HG02870 (cell line): ENCODE results near the gene IRF7.

Experiments
- ATAC-seq: cut with Tn5 transposase; IDR thresholded peaks from one replicate; pipeline ENCODE4 v1.9.1; 2021; ENCODE audit warnings: mild to moderate bottlenecking, moderate library complexity; ENCODE audit not compliant: unreplicated experiment

Gene IRF7

DNA sequence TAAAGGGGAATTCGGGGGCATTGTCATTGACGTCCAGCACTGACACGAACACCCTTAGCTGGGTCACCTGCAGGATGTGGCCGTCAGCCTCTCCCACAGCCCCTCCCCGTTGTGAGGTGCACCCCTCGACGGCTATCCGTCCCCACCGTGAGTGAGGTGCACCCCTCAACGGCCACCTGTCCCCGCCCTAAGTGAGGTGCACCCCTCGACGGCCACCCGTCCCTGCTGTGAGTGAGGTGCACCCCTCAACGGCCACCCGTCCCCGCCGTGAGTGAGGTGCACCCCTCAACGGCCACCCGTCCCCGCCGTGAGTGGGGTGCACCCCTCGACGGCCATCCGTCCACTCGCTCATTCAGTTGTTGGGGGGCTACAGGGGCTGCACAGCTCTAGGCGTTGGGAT lies 6.1 kb upstream of the IRF7 start:
- ATAC-seq, result no peak

DNA sequence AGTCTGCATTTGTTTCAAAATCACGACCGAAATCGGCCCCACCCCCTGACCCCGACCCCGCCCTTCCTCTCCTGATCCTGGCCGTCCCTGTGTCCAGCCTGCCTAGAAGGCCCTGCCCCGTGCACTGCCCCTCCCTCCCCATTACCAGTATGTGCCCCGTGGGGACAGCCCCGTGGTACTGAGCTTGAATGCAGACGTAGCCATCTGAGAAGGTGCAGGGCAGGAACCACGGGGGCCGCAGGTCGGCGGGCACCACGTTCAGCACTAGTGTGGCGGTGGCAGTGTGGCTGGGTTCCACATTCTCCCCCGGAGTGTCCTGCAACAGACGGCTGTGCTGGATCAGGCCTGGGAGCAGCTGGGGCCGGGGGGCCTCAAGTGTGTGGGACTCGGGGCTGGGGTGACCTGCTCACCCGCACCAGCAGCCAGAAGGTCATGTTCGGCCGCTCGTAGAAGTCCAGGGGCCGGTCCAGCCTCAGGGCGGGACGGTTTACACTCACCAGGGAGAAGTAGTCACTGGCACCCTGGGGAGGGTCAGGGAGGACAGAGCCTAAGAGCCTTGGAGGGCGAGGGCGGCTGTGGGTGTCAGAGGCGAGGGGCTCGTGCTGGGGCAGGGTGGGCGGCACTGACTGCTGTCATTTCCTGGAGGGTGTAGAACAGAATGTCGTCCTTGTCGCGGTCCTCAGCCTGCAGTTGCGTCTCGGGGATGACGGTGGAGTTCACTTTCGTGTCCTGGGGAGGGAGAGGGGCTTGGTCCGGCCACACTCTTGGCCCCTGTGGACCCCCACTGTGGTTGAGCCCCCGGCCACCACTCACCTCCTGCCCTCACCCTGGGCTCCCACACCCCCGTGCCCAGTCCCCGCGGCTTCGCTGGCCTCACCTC lies 5.4 kb upstream of the IRF7 start:
- no peak for ATAC-seq

DNA sequence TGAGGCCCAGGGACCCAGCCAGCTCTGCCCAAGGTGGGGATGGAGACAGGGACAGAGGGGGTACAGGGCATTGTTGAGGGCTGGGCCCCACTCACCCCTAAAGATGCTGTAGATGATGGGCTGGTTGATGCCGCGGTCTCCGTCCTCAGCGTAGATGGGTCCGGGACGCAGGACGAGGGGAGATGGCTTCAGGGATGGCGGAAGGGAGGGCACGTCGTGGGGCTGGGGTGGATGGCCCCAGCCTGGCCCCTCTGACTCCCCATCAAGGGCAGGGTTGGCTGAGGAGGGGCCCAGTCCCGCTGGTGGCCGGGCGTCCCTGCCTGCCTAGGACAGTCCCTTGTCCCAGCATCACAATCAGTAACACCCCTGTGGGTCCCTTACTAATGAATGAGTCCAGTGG lies 4.5 kb upstream of the IRF7 start:
- ATAC-seq, result no peak

DNA sequence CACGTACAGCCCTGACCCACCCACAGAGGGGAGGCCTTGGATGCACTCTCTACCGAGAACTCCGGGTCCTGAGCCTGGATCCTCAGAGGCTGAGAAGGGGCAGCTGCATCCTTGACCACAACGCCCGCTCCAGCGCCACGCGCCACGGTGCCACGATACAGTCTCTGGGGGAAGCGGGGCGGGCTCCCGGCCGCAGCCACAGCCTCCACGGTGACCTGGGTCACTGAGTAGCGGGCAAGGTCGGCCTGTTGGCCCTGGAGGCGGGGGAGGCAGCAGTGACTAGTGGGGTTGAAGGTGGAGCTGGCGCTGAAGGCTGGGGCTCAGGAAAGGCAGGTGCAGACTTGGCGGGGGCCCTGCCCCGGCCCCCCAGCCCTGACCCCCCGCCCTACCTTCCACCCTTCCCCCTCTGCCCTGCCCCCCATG lies 3.9 kb upstream of the IRF7 start:
- no peak for ATAC-seq

DNA sequence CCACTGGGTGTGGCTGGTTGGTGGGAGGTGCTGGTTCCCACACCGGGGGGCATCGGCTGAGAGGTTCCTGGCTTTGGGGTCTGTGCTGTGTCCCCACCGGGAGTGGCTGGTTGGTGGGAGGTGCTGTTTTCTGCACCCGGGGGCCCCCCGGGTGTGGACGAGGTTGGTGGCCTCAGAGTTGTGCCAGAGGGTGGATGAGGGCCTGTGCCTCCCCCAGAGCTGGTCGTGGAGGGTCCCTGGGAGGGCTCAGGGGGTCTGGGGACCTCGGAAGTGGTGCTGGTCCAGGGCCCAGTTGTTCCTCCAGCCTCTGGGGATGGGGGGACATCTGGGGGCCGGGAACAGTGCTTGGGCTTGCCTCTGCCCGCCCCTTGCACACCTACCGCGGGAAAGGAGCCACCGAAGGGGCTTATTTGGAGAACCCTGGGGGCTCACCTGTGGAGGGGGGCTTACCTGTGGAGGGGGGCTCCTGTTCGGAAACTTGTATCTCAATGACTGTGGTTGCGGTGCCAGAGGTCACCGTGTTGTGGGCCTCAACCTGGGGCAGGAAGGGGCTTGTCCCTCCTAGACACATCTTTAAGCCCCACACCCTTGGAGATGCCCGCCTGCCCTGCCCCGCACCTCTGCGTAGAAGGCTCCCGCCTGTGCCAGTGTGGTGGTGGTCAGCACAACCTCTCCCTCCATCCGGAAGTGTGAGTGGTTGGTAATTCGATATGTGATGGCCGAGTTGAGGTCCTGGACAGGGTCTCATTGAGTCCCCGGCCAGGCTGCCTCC lies 3.3 kb upstream of the IRF7 start:
- no peak for ATAC-seq

DNA sequence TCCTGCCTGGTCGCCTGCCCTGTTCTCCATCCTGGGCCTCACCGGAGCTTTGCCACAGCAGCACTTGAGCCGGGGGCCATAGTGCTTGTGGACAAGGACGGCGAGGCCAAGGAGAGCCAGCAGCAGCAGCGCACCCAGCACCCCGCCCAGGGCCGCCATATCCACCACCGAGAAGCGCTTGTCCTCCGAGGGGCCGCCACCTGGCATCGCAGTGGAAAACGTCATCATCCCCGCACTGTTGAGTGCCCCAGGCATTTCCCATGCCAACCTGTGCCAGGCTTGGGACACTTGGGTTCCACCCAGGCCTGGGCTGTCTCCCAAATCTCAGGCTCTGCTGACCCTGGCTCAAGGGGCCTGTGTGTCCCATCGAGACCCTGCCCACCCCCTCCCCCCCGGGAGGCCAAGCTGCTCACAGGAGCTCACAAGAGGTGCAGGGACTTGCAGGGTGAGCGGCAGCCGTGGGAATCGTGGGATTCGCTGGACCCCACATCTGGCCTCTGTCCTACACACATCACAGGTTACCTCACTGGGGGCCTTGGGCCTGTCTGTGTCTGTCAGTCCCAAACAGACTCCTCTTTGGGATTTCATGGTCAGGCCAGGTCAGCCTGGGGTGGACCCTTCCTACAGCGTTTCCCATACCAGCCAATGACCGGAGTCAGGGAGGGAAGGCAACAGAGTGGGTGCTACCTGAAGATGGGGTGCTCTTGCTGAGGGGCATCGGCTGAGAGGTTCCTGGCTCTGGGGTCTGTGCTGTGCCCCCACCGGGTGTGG lies 2.3 kb upstream of the IRF7 start:
- ATAC-seq, result no peak

DNA sequence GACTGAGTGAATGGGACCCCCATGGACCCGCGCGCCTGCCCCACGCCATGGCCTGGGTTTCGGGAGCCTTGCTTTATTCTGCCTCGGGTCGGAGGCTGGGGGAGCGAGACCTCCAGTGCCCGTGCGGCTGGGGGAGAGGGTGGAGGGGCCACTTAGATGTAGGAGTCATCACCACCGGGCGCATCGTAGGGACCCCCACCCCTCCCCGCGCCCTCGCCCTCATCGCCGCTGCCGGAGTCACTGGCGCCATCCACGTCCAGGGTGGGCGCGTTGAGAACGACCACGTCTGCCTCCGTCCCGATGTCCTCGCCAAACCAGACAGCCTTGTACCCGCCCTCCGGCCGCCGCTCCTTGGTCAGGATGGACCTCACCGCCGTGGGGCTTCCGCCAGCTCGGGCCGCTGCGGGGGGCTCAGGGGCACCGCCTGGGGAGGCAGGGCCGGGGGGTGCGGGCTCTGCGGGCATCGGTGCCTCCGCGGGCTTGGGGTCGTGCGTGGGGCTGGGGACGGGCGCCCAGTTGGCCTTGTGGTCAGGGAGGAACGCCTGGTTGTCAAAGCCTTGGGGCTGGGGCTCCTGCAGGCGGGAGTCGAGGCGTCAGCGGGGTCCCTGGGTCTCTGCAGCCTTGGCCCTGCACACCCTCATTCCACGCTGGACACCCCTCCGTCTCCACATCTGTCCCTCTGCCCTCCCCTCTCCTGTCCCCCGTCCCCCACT lies 1.6 kb upstream of the IRF7 start:
- ATAC-seq, result no peak

DNA sequence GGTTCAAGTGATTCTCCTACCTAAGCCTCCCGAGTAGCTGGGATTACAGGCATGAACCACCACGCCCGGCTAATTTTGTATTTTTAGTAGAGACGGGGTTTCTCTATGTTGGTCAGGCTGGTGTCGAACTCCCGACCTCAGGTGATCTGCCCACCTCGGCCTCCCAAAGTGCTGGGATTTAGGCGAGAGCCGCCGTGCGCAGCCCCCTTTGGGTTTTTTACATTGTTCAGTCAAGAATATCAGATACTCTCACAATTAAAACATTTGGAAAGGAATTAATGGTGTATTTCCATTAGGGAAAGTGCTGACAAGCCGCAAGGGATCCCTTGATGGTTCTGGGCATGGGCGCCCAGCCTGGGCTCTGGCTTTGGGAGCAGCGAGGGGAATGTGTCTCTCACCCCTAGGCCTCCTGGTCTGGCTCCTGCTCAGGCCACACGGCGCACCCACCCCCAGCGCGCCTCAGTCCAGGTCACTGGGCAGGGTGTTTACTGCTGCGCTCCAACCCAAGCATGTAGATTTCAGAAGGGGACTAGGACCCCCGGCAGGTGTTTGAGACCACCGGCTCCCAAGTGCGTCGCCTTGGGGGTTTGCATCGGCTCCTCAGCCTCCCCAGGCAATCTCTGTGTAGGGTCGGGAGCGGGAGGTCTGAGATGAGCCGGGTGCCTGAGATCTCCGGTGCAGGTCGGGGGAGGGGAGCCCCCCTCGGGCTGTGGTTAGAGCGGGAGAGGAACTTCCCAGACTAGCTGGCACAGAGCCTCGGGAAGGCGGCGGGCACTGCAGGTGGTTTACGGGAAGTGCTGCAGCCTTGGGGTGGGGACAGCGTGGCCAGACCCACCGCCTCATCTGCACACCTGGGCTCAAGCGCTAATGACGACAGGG lies 809 bp upstream of the IRF7 start:
- ATAC-seq, result no peak

DNA sequence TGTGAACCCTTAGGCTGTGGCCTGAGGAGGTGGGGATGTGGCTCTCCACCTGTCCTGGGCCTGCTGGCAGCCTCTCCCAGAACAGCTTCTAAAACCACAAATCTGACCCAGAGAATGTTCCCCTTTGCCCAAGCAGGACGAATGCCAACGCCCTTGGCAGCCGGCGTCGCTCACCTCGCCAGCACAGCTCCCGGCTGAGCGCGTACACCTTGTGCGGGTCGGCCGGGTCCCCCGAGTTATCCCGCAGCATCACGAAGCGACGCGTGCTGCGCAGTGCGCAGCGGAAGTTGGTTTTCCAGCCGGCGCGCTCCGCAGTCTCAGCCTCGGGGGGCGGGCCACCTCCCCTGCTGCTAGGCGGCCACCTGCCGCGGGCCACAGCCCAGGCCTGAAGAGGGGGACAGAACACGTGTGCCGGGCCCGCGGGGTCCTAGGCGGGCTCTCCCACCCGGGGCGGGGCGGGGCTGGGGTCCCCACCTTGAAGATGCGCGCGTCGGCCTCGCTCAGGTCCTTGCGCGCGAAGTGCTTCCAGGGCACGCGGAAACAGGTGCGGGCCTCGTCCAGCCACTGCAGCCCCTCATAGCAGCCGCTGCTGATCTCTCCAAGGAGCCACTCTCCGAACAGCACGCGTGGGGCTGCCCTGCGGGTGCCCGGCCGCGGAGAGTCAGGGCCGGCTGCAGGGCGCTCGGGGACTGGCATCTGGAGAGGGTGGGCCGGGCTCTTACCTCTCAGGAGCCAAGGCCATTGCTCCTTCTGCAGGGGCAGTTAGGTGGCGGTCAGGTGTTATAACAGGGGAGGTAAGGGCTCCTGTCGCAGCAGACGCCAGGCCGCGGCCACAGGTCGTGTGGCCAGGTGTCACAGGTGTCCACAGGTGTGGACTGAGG lies 887 bp downstream of the IRF7 start:
- no peak for ATAC-seq

DNA sequence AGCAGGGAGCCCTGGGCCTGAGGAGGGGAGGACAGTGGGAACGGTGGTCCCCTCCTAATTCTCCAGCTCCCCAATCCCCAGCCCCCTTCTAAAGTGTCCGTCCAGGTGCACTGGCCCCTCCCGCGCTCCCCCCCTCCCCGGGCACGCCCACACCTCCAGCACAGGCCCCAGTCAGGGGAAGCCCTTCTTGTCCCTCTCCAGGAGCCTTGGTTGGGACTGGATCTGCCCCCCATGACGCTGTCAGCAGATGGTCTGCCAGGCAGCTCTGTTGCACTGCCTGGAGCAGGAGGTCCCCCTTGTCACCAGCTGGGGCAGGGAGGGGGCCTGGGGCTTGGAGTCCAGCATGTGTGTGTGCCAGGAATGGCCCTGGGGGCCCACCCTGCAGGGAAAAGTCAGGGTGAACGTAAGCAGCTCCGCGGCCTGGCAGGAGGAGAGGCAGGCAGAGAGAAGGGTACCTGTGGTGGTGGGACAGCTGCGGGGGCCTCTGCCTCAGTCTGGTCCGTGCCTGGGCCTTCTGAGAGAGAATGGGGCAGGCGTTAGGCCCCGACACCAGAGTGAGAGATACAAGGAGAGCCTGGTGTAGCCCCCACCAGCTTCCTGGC lies 1.6 kb downstream of the IRF7 start:
- no peak for ATAC-seq

DNA sequence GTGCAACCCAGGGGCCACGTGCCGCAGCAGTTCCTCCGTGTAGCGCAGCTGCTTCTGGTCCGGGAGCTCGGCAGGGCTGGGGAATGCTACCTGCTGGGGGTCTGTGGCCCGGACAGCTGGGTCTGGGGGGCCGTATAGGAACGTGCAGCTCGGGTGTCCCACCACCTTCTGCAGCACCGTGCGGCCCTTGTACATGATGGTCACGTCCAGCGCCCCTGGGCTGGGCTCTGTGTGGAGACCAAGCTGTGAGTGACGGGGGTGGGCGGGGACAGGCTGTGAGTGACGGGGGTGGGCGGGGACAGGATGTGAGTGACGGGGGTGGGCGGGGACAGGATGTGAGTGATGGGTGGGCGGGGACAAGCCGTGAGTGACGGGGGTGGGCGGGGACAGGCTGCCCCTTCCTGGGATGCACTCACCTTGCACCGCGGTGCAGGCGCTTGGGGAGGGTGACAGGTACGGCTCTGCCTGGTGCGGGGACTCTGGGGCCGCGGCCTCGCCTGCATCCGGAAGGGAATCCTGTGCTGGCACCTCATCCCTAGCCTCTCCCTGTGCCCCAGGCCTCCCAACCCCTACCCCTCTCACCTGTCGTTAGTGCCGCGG lies 2.3 kb downstream of the IRF7 start:
- no peak for ATAC-seq

DNA sequence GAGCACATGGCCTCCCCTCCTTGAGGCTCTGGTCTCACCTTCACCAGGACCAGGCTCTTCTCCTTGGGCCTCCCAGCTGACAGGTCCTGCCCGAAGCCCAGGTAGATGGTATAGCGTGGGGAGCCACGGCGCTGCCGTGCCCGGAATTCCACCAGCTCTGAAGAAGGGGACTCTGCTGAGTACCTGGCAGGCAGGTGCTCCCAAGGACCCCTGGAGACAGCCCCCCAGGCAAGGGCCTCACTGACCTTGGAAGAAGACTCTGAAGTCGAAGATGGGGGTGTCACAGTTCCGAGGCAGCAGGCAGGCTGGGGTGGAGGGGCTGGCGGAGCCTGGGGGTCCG lies 2.8 kb downstream of the IRF7 start:
- no peak for ATAC-seq

DNA sequence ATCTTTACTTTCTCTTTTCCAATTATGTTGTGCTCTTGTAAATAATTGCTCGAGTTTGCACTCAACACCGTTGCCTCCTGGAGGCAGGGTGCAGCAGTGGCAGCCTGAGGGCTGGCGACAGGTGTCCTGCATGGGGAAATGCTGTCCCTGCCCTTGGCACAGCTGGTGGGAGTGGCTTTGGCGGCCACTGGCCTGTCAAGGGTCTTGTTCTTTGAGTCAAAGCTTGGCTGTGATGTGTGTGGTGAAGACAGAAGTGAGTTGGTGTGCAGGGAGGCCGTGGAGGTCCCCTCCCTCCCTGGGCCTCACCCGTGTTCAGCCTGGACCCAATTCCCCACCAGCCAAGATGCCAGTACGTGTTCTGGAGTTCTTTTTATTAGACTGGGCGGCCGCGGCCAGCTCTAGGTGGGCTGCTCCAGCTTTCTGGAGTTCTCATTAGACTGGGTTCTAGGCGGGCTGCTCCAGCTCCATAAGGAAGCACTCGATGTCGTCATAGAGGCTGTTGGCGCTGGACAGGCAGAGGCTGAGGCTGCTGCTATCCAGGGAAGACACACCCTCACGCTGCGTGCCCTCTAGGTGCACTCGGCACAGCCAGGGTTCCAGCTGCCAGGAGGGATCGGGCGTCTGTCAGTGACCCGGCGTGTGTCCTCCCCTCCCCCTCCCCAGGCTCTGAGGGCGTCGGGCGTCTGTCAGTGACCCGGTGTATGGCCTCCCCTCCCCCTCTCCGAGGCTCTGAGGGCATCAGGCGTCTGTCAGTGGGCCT lies 3.4 kb downstream of the IRF7 start:
- no peak for ATAC-seq

DNA sequence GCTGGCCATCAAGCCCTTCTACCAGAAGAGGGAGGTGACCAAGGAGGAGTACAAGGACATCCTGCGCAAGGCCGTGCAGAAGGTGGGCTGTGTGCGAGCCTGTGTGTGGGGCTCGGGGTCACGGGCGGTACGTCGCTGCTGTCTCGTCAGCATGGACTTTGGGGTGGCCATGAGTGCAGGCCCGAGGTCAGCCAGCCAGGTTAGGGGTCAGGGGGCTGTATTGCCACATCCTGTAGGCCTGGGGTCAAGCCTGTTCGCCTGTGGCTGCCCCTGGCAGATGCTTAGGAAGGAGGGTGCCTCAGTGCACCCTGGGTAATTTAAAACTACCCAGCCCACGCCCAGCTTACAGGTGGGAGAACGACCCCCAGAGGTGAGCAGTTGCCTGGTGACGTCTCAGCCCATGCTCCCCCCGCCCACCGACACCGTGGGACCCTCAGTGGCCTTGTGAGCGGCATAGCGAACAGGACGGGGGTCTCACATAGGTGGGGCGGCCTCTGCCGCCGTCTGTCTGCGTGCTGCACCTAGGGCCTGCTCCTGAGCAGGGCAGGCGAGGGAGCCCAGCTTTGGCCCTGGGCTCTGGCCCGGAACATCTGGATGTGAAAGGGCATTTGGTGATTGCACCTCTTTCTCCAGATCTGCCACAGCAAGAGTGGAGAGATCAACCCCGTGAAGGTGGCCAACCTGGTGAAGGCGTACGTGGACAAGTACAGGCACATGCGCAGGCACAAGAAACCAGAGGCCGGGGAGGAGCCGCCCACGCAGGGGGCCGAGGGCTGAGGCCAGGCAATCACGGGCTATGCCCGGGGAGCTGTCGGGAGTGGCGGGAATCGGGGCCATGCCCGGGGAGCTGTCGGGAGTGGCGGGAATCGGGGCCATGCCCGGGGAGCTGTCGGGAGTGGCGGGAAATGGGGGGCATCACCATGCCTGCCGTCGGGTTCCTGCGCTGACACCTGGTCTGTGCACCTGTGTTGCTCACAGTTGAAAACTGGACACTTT lies 4.5 kb downstream of the IRF7 start:
- ATAC-seq, result no peak

DNA sequence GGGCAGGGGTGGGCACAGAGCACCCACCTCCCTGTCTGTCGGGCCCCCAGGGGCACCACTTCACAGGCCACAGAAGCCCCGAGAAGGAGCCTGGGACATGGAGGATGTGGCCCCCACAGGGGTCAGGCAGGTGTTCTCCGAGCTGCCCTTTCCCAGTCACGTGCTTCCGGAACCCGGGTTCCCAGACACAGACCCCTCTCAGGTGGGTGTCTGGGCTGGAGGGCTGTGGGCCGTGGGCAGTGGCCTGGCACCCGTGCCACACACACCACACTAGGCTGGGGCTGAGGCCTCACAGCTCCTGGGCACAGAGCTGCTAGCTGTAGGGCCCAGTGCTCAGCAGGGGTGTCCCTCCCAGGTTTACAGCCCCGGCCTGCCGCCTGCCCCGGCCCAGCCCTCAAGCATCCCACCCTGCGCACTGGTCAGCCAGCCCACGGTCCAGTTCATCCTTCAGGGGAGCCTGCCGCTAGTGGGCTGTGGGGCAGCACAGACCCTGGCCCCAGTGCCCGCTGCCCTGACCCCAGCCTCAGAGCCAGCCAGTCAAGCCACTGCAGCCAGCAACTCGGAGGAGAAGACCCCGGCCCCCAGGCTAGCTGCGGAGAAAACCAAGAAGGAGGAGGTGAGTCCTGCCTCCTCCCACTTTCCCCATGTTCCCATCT lies 5.5 kb downstream of the IRF7 start:
- ATAC-seq, result no peak

DNA sequence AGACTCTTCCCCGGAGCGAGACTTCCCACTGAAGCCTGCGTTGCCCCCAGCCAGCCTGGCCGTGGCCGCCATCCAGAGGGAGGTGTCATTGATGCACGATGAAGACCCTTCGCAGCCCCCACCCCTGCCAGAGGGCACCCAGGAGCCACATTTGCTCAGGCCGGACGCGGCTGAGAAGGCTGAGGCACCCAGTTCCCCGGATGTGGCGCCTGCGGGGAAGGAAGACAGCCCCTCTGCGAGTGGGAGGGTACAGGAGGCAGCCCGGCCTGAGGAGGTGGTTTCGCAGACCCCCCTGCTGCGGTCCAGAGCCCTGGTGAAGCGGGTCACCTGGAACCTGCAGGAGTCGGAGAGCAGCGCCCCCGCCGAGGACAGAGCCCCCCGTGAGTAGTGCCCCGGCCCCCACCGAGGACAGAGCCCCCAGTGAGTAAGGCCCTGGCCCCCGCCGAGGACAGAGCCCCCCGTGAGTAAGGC lies 6.4 kb downstream of the IRF7 start:
- no peak for ATAC-seq
